ENCODE data around the gene UBE2C. TPM values are rescaled to one million over a fixed set of nuclear protein-coding genes. Genes with fewer than 3 reads are reported as not detected.

UBE2C gene
- total RNA-seq, 1 experiment from 2014 or later: 268 TPM

DNA sequence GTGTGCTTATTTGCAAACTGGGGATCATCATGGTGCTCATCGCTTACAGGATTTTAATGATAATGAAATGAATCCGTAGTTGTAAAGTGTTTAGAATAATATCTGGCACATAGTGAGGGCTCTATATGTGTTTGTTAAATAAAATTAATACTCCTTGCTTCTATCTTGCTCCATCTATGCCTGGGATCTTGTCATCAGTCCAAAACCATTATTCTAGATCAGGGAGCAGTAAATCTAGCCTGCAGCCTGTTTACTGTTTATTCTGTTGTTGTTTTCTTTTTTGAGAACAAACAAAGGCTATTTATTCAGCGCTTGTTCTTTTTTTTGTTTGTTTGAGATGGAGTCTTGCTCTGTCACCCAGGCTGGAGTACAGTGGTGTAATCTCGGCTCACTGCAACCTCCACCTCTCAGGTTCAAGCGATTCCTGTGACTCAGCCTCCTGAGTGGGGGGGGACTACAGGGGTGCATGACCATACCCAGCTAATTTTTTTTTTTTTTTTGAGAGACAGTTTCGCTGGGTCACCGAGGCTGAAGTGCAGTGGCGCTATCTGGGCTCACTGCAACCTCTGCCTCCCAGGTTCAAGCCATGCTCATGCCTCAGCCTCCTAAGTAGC is 36.6 kb downstream of the UBE2C start:
- Histone ChIP-seq H3K23ac (ENCODE audit: insufficient read length, low read depth, low read length) (no peak overlapping the region), H2BK20ac (ENCODE audit: low read depth, low read length, poor library complexity, severe bottlenecking) (no peak overlapping the region), H2BK12ac (ENCODE audit: insufficient read length, low read depth, low read length) (no peak overlapping the region), H3K4me1 (ENCODE audit: insufficient read depth, low read length) (0 out of 2 replicates have a peak, but pooled peaks cover 3% of the 10 kb centered on the region), H4K8ac (replicated peaks; ENCODE audit: insufficient read length, low read depth, low read length) (no peak overlapping the region), H3K4ac (ENCODE audit: low read depth, low read length) (no peak overlapping the region), H3K56ac (ENCODE audit: insufficient read length, low read depth, low read length) (no peak overlapping the region), H3K9ac (ENCODE audit: extremely low read depth, insufficient read length, low read length) (no peak overlapping the region), H3K9me3 (ENCODE audit: control insufficient read depth, low read depth, low read length) (no peaks in the 10 kb centered on the region), H3T11ph (ENCODE audit: low read length) (no peak overlapping the region), H2BK5ac (ENCODE audit: insufficient read length, low read length) (no peak overlapping the region), H3K23me2 (ENCODE audit: insufficient read length, low read depth, low read length, poor library complexity, severe bottlenecking) (no peaks in the 10 kb centered on the region), H2BK120ac (ENCODE audit: low read depth, low read length, poor library complexity, severe bottlenecking) (no peak overlapping the region), H2AK5ac (ENCODE audit: insufficient read length, low read length) (no peak overlapping the region), H3K4me2 (ENCODE audit: insufficient read depth, insufficient read length, low read length) (no peak overlapping the region), H4K91ac (ENCODE audit: insufficient read length, low read depth, low read length) (no peak overlapping the region), H4K20me1 (ENCODE audit: control insufficient read depth, insufficient read depth, insufficient read length) (no peaks in the 10 kb centered on the region), H2AFZ (ENCODE audit: low read length) (no peak overlapping the region), H3K79me1 (ENCODE audit: insufficient read depth, low read depth, low read length, poor library complexity, severe bottlenecking) (no peaks in the 10 kb centered on the region), H2BK15ac (ENCODE audit: low read depth, low read length) (no peak overlapping the region), H3K27me3 (ENCODE audit: insufficient read depth, low read length) (no peaks in the 10 kb centered on the region), H3K18ac (ENCODE audit: insufficient read length, low read depth, low read length) (no peak overlapping the region), H3K27ac (ENCODE audit: insufficient read length, low read depth, low read length) (no peak overlapping the region), H4K5ac (ENCODE audit: insufficient read length, low read depth, low read length) (no peak overlapping the region), H3K79me2 (ENCODE audit: insufficient read depth, low read length) (no peaks in the 10 kb centered on the region), H3K14ac (ENCODE audit: insufficient read depth, low read length) (no peak overlapping the region)
- DNase-seq: no peak
- Mint-ChIP-seq H3K4me1 (peaks cover 21 to 22% of the 10 kb centered on the region in 2 experiments), H3K4me3 (no peak overlapping the region), H3K9me3 (no peaks in the 10 kb centered on the region), H3K27me3 (ENCODE audit: low read depth) (no peaks in the 10 kb centered on the region), H3K36me3 (ENCODE audit: insufficient read depth in 1 of 3, low read depth in 3 of 3) (peaks cover 8 to 43% (median 39%) of the 10 kb centered on the region in 3 experiments), H3K27ac (peak overlapping the region in 2 of 3 experiments; percentile 75 to 77; a peak in 2 of 7 replicates)
- no CpG with 5 or more reads among the region's 8 CpGs for WGBS (ENCODE audit: extremely low coverage, insufficient read length, low lambda C conversion rate)
- TF ChIP-seq, protein P1, sequence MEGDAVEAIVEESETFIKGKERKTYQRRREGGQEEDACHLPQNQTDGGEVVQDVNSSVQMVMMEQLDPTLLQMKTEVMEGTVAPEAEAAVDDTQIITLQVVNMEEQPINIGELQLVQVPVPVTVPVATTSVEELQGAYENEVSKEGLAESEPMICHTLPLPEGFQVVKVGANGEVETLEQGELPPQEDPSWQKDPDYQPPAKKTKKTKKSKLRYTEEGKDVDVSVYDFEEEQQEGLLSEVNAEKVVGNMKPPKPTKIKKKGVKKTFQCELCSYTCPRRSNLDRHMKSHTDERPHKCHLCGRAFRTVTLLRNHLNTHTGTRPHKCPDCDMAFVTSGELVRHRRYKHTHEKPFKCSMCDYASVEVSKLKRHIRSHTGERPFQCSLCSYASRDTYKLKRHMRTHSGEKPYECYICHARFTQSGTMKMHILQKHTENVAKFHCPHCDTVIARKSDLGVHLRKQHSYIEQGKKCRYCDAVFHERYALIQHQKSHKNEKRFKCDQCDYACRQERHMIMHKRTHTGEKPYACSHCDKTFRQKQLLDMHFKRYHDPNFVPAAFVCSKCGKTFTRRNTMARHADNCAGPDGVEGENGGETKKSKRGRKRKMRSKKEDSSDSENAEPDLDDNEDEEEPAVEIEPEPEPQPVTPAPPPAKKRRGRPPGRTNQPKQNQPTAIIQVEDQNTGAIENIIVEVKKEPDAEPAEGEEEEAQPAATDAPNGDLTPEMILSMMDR (conservative IDR thresholded peaks at IDR 0.05): no peak
